Measurements from ENCODE around the gene ASPHD1.

DNA sequence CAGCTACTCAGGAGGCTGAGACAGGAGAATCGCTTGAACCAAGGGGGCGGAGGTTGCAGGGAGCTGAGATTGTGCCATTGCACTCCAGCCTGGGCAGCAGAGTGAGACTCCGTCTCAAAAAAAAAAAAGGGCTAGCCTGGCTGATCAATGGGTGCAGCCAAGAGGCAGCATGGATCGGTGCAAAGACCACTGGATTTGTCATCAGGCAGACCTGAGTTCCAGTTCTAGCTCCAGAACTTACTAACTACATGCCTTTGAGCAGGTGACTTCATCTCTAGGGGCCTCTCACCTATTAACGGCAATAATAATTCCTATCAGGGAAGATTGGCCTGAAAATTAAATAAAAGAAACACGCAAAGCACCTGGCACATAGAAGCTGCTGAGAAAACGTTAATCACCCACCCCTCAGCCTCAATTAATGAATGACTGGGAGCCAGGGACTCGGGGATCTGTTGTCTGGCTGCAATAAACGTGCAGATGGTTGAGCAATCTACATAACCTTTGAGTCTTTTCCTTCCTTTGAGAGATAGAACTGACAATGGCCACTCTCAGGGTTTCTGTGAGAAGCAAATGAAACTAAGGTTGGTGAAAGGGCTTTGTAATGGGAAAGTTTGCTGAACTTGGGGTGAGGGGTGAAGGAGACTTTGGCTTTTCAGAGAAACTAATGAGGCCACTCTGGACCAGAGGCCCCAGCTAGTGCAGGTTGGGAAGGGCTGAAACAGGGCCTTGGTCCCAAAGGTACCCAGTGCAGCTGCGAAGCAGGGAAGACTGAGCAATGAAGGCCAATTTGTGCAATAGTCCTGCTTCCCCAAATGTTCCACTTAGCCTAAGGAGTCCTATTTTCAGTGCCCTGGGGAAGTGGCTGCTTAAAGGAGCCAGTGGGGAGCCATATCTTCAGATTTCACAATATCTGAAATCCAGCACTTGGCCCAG is 8.5 kb upstream of the ASPHD1 start:
- TF ChIP-seq, protein P1, sequence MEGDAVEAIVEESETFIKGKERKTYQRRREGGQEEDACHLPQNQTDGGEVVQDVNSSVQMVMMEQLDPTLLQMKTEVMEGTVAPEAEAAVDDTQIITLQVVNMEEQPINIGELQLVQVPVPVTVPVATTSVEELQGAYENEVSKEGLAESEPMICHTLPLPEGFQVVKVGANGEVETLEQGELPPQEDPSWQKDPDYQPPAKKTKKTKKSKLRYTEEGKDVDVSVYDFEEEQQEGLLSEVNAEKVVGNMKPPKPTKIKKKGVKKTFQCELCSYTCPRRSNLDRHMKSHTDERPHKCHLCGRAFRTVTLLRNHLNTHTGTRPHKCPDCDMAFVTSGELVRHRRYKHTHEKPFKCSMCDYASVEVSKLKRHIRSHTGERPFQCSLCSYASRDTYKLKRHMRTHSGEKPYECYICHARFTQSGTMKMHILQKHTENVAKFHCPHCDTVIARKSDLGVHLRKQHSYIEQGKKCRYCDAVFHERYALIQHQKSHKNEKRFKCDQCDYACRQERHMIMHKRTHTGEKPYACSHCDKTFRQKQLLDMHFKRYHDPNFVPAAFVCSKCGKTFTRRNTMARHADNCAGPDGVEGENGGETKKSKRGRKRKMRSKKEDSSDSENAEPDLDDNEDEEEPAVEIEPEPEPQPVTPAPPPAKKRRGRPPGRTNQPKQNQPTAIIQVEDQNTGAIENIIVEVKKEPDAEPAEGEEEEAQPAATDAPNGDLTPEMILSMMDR (conservative IDR thresholded peaks at IDR 0.05): no peak
- TF ChIP-seq ZFX (IDR thresholded peaks at IDR 0.05): no peak
